Natural killer cell (primary cell): ENCODE data around the gene LIMK2. TPM values are rescaled to one million over a fixed set of nuclear protein-coding genes. Genes with fewer than 3 reads are reported as not detected.
A peak's percentile ranks its signal among the peaks of the same experiment; 100 is the strongest.

Experiments
- ATAC-seq, 3 donors: fragments of 150-1000 bp in 2 of 3; fragments of 200-7000 bp in 1 of 3; cut with Tn5 transposase; 1 replicate in 1 of 3; 2 replicates in 2 of 3; pipeline ENCODE4 v1.10.0; 2021; ENCODE audit warnings: mild to moderate bottlenecking in 2 of 3, moderate library complexity in 2 of 3
- DNase-seq, 2 donors: peaks; one replicate each; pipeline versions ENCODE4 v3.0.0 to v3.0.0-alpha.2; 2013 to 2021; ENCODE audit warnings: mixed read lengths in 1 of 2
- H3K27ac ChIP-seq: one replicate; pipeline ENCODE4 v1.5.1; 2013; ENCODE audit warnings: mild to moderate bottlenecking, low read length
- H3K27me3 ChIP-seq: one replicate; pipeline ENCODE4 v1.6.1; 2013; ENCODE audit warnings: low read length; ENCODE audit not compliant: control insufficient read depth, insufficient read depth
- H3K36me3 ChIP-seq: one replicate; pipeline ENCODE4 v1.6.1; 2013; ENCODE audit warnings: low read length; ENCODE audit not compliant: control insufficient read depth, insufficient read depth
- H3K4me1 ChIP-seq: one replicate; pipeline ENCODE4 v1.6.1; 2013; ENCODE audit warnings: low read length; ENCODE audit not compliant: control insufficient read depth, insufficient read depth
- H3K4me3 ChIP-seq: one replicate; pipeline ENCODE4 v1.5.1; 2013; ENCODE audit warnings: low read length
- H3K9me3 ChIP-seq: one replicate; pipeline ENCODE4 v1.6.1; 2013; ENCODE audit warnings: low read length; ENCODE audit not compliant: control insufficient read depth, insufficient read depth
- H3K27ac Mint-ChIP-seq, 2 donors: one replicate each; pipeline ENCODE4 v1.8.0; 2022; ENCODE audit warnings: mild to moderate bottlenecking in 2 of 2, mixed read lengths in 2 of 2, moderate library complexity in 1 of 2
- H3K27me3 Mint-ChIP-seq, 2 donors: one replicate each; pipeline ENCODE4 v1.8.0; 2022; ENCODE audit warnings: low read depth in 2 of 2, mixed read lengths in 2 of 2
- H3K36me3 Mint-ChIP-seq: one replicate; pipeline ENCODE4 v1.8.0; 2022; ENCODE audit warnings: mixed read lengths
- H3K4me1 Mint-ChIP-seq, 2 donors: one replicate each; pipeline ENCODE4 v1.8.0; 2022; ENCODE audit warnings: mixed read lengths in 2 of 2
- H3K4me3 Mint-ChIP-seq: one replicate; pipeline ENCODE4 v1.8.0; 2022; ENCODE audit warnings: mild to moderate bottlenecking, moderate library complexity, mixed read lengths
- H3K9me3 Mint-ChIP-seq, 2 donors: one replicate each; pipeline ENCODE4 v1.8.0; 2022; ENCODE audit warnings: mixed read lengths in 2 of 2
- WGBS: methylation state at CpG from one replicate; pipeline ENCODE4 v1.1.7; 2013; ENCODE audit warnings: missing lambda C conversion rate; ENCODE audit not compliant: insufficient coverage; 5-methylcytosine and 5-hydroxymethylcytosine counted together
- intact Hi-C: fragments of 100-400 bp; cut with micrococcal nuclease; formaldehyde crosslinking; loops from one replicate; pipeline ENCODE4 v1.14.2; 2022
- total RNA-seq, 4 donors: library from RNA; stranded (reverse); fragments of 120-200 nt in 1 of 4; gene quantifications; one replicate each; pipeline versions ENCODE4 v1.2.3 to v1.2.4, GENCODE V29; 2013 to 2022
- TF ChIP-seq, protein P1 (sequence below): fragments of 200-600 bp; IDR thresholded peaks from one replicate; pipeline ENCODE4 v1.8.0; 2022; ENCODE audit warnings: antibody characterized with exemption

The LIMK2 gene
- total RNA-seq, 3 donors from 2014 or later (not counting 1 experiment from before 2014, with no cell fraction given), result 17.2 to 28.6 (median 19.1) TPM

DNA sequence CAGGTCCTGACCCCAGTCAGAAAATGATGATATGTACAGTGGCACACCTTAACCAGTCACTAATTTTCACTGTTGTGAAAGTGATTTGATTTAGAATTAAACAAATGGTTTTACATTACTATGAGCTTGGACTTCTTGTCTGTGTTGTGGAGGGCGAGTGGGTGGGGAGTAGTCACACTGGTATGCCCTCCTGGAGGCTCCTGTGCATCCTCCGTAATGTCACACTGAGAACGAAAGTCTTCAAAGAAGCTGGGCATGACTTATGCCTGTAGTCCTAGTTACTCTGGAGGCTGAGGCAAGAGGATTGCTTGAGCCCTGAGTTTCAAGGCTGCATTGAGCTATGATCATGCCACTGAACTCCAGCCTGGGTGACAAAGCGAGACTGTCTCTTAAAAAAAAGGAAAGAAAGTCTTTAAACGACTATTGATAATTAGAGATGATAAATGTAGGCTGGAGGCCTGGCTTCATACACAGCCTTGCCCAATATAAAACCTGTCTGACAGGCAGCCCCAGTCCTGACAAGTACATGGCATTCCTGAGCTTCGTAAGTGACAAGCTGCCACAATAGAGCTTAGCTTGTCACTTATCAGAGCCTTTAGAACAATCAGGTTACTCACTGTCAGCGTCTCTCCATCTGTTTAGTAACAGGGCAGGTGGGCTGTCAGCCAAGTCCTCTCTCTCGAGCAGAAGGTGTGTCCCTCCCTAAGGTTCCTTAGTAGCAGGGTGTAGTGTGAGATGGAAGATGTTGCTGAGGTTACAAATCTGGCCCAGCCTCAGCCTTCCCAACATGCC lies 5.0 kb upstream of the LIMK2 start:
- Histone ChIP-seq H3K27me3 (no peaks in the 10 kb centered on the region), H3K36me3 (peaks cover 5% of the 10 kb centered on the region), H3K4me1 (peaks cover 19% of the 10 kb centered on the region), H3K4me3 (no peak overlapping the region), H3K27ac (no peak overlapping the region), H3K9me3 (no peaks in the 10 kb centered on the region)
- Mint-ChIP-seq H3K27me3 (no peaks in the 10 kb centered on the region), H3K27ac (peak overlapping the region; percentile 51 to 54), H3K4me3 (no peak overlapping the region), H3K36me3 (no peaks in the 10 kb centered on the region), H3K9me3 (no peaks in the 10 kb centered on the region), H3K4me1 (peaks cover 26% of the 10 kb centered on the region in 2 donors)
- WGBS, result 93% methylated on average over 8 of the region's 8 CpGs
- DNase-seq, result no peak
- intact Hi-C loops, result no loop called here
- ATAC-seq, result no peak
- TF ChIP-seq, protein P1, sequence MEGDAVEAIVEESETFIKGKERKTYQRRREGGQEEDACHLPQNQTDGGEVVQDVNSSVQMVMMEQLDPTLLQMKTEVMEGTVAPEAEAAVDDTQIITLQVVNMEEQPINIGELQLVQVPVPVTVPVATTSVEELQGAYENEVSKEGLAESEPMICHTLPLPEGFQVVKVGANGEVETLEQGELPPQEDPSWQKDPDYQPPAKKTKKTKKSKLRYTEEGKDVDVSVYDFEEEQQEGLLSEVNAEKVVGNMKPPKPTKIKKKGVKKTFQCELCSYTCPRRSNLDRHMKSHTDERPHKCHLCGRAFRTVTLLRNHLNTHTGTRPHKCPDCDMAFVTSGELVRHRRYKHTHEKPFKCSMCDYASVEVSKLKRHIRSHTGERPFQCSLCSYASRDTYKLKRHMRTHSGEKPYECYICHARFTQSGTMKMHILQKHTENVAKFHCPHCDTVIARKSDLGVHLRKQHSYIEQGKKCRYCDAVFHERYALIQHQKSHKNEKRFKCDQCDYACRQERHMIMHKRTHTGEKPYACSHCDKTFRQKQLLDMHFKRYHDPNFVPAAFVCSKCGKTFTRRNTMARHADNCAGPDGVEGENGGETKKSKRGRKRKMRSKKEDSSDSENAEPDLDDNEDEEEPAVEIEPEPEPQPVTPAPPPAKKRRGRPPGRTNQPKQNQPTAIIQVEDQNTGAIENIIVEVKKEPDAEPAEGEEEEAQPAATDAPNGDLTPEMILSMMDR, result no peak

DNA sequence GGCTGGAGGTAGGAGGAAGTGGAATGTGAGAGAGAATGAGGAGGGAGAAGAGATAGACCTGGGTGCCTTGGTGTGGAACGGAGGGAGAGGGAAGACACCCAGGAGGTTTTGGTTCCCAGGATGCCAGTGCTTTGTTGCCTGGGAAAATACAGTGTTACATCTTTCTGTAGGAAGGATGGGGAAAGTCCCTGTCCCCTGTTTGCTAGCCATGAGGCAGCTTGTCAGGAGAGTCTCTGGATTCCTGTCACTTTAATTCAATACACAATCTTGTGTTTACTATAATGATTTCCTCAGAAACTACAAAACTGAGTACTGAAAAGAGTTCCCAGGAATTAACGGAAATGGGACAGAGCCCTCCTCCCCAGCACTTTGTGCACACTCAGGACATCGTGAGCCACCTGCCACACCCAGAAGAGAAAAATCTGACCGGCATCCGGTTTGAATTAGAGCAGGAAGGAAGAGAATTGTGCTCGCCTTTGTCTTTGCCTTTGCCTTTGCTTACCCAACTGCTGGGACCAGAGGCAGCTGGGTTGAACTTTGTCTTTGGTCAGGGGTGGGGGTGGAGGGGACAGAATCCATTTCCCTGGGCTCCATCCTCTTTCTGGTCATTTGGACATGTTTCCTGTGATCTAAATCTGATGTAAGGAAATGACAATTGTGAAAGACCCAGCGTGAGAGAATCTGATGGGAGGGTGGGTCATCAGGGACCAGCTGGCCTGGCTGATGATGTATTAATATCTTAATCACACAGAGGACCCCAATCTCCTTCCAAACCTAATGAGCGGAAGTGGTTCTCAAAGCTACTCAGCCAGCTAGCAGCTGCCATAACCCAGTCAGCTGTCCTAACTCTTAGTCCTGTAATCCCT lies 1.3 kb upstream of the LIMK2 start:
- intact Hi-C loops, result loop anchor here (5.0 kb wide), 1 partner anchor 102 kb away; no protein-coding TSS in a partner anchor
- peak overlapping the region; percentile 61 for H3K27ac ChIP-seq
- DNase-seq (peak in 1 of 2 donors; percentile 55), ATAC-seq (no peak)
- TF ChIP-seq, protein P1, result no peak
- no peaks in the 10 kb centered on the region for H3K36me3 ChIP-seq
- Mint-ChIP-seq H3K4me1 (peaks cover 33 to 41% of the 10 kb centered on the region in 2 donors), H3K4me3 (peak overlapping the region; percentile 88), H3K36me3 (no peaks in the 10 kb centered on the region), H3K27ac (peak overlapping the region; percentile 69 to 92), H3K27me3 (no peaks in the 10 kb centered on the region), H3K9me3 (no peaks in the 10 kb centered on the region)
- WGBS, result 43% methylated on average over 7 of the region's 8 CpGs
- peaks cover 33% of the 10 kb centered on the region for H3K4me1 ChIP-seq
- H3K9me3 ChIP-seq, result no peaks in the 10 kb centered on the region
- H3K4me3 ChIP-seq, result no peak overlapping the region
- no peaks in the 10 kb centered on the region for H3K27me3 ChIP-seq

DNA sequence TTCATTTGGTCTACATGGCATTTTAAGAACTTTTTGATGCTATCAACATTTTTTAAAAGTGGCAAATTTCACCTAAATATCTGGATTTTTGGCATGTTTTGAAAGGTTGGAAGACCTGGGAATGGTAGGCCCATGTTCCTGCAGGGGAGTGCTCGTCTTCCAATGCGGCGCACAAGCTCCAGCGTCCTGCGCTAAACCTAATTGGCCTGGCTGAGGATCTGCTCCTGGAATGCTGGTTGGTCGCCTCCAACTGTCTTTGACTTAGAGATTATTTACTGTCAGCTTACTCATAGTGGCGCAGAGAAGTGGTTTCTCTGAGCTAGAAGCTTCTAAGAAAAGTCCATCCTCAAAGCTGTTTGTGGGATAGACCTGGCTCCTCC lies 626 bp upstream of the LIMK2 start:
- Mint-ChIP-seq H3K27me3 (no peaks in the 10 kb centered on the region), H3K27ac (peak overlapping the region; percentile 69 to 92), H3K4me3 (peak overlapping the region; percentile 88), H3K4me1 (peaks cover 33 to 47% of the 10 kb centered on the region in 2 donors), H3K36me3 (no peaks in the 10 kb centered on the region), H3K9me3 (no peaks in the 10 kb centered on the region)
- intact Hi-C loops, result loop anchor here (5.0 kb wide), 1 partner anchor 101 kb away; no protein-coding TSS in a partner anchor
- H3K27me3 ChIP-seq, result no peaks in the 10 kb centered on the region
- no peaks in the 10 kb centered on the region for H3K9me3 ChIP-seq
- WGBS, result 92% methylated on average over 7 of the region's 7 CpGs
- H3K4me3 ChIP-seq, result peak overlapping the region; percentile 34
- DNase-seq, result no peak
- no peak for ATAC-seq
- peak overlapping the region; percentile 61 for H3K27ac ChIP-seq
- H3K4me1 ChIP-seq, result peaks cover 33% of the 10 kb centered on the region
- TF ChIP-seq, protein P1, result no peak
- no peaks in the 10 kb centered on the region for H3K36me3 ChIP-seq
